Activated gamma-delta T cell (primary cell): ENCODE data around the gene TMEM63A.

Source experiments
- DNase-seq: peaks from one replicate; lab custom pipeline; 2025; lab: John Stamatoyannopoulos, UW

TMEM63A gene

GRCh38 chr1:225885336-225885735, 3.2 kb upstream of the TMEM63A start:
- DNase-seq: no peak

DNA sequence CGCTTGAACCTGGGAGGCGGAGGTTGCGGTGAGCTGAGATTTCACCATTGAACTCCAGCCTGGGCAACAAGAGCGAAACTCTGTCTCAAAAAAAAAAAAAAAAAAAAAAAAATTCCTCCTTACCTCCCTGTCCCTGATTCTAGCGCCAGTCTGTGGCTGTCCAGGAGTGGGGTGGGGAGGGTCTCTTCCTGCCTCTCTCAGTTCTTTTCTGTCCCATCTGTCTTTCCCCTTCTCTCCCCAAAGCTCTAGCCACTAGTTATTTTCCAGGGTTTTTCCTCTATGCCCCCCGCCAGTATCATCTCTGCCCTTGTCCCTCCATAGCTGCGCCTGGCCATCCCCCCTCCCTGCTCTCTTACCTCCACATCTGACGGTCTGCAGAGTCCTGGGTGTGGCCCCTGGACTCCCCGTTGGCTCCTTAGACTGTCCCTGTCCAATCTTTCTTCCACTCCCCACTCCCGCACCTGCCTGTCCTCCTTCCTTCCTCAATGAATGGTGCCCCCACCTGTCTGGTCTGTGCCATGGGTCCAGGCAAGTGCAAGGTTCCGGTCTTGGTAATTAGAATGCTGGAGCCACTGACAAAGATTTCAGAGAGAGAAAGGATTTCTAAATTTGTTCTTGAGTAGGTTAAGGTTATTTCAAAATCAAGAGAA, 1.6 kb upstream of the TMEM63A start:
- no peak for DNase-seq

DNA sequence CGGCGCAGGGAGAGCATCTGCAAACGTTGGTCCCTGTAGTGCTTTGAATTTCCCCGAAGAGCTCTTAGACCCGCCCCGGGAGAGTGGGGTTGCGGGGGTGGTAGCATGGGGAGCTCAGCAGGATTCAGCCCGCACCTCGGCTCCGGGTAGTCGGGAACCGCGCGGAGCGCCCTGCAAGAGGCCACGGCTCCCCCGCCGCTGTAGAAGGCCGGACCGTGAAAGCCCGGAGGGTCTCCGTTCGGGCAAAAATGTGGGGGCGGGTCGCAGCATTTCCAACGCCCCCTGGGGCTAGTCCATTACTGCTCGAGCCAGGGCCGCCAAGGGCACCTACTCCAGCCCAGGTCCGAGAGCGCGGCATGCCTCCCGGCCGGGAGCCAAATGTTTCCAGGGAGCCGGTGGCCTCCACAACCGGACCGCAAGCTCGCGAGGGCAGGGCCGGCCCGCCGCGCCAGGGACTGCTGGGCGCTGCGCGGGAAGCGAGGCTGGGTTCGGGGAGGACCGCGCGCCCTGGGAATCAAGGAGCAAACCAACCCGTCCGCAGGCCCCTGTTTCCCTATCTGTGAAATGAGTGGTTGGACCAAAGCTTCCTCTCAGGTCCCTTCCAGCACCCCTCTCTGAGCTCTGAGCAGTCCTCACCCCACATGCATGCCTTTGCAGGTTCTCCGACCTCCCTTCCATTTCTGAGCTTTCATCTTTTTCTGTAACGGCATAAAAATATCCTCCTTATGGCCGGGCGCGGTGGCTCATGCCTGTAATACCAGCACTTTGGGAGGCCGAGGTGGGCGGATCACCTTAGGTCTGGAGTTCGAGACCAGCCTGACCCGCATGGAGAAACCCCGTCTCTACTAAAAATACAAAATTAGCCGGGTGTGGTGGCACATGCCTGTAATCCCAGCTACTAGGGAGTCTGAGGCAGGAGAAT, 775 bp upstream of the TMEM63A start:
- DNase-seq: no peak

- no peak for DNase-seq
These were observed 860 bp downstream of the TMEM63A start for GRCh38 chr1:225881081-225881958.

GRCh38 chr1:225880636-225881035, 1.5 kb downstream of the TMEM63A start:
- no peak for DNase-seq

GRCh38 chr1:225880222-225880588, 2.0 kb downstream of the TMEM63A start:
- DNase-seq: no peak

DNA sequence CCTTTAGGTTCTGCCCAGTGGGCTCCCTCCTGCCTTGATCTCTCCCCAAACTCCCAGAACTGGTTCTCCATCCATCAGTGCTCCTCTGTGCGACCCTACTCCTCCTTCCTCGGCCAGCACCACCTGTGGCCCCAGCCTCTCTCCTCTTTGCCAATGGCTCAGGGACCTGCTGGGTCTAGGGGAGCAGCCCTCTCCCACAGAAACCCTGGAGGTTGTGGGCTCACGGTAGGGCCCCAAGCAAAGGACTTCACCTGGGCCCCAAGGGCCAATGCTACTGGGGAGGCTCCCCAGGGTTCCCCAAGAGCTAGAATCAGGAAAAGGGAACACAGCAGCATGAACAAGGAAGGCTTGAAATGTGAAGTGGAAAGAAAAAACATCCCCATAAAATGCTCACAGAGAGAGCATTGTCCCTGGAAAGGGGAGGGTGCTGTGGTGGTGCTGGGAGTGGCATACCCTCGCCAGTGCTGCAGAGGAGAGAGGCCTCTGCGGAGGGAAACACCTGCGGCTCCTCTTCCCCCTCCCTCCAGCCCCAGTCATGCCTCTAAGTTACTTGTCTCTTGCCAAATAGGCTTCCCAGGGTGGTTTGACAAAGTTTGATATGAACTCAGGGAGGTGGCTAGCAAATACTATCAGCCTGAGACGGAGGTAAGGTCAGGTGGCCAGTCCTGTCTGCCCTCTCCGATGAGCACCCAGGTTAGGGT, 2.5 kb downstream of the TMEM63A start:
- no peak for DNase-seq

DNA sequence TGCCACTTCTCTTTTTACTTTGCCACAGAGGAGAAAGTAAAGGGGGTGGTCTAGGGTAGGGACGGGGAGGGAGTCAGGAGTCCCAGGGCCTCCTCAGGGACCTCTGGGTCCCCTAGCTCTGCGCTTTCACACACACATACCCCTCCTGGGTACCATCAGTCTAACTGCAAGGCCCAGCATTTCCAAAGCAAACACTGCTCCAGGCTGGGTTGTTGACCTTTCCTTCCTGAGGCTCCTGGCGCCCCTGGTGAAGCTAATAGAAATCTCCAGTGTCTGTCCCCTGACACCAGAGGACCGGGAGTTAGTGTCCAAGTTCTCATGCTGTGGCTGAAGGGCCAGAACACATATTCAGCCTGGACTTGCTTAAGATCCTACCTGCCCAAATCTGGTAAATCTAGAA, 3.9 kb downstream of the TMEM63A start:
- DNase-seq: no peak

DNA sequence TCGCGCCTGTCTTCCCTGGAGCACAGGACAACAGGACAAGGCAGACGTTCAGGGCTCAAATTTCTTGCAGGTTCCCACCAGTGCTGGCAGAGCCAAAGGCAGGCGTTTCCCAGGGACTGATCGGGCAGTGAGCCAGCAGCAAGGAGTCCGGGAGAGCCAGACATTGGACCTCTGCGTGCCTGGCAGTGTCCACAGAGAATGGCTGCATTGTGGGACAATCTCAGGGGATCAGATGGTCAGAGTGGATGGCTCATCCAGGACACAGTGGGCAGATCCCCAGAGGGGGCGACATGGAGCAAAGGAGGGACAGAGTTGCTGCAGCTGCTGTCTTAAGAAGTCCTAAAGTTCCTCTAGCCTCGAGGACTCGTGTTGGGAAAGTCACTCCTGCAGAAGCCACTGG, 4.6 kb downstream of the TMEM63A start:
- DNase-seq: no peak

GRCh38 chr1:225876900-225877510, 5.2 kb downstream of the TMEM63A start:
- DNase-seq: no peak

DNA sequence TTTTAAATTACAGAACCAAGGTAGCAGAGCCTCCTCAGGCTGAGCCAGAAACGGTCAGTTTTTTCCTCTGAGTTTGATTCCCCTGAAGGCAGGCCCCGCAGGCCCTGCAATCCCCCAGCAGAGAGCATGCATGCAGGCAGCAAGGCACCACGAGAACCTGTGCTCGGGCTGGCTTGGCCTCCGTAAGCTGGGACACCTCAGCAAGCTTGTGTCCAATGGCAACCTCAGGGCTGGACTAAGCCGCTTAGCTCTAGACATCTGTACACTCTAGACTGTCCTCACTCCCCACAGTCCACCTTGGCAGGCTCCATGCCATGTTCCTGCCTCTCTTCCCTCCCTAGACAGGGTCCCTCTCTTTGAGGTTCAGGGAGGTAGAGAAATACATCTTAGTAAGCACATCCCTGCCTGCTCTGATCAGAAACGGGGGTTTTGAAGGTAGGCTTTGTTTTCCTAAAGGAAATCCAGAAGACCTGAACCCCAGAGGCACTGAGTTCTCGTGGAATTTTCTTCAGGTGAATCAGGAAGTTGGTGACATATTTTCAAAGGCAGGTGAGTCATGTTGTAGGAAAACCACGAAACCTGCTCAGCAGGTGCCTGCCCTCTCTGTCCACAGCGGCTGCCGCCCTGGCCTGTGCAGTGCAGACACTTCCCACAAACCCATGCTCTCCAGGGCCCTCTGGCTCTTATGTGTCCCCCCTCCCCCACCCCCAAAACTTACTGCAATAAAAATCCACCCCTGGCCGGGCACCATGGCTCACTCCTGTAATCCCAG, 7.0 kb downstream of the TMEM63A start:
- no peak for DNase-seq

- no peak for DNase-seq
These were observed 7.7 kb downstream of the TMEM63A start for GRCh38 chr1:225874431-225874830.

DNA sequence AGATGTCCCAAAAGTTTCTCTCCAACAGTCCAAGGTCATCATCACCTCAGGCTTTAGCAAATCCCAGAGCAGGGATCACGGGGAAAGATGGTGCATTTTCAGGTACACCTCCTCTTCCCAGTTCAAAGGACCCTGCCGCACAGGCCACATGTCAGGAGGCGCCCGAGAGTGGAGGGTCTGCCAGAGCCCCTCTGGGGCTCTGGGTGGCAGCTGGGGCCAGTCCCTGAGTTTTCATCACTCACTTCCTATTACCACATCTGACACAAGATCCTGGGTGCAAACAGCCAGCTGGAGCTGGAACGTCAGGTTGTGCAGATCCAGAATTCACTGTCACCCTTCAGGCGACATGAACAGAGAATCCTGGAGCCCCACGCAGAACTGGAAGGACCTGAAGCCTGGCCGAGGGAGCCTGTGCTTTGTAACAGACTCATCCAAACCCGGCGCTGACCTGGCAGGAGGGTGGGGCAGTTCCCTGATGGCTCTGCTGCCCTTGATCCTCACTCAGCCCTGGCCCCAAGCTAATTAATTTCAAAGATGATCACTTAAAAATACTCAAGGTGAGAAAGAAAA, 8.8 kb downstream of the TMEM63A start:
- no peak for DNase-seq

DNA sequence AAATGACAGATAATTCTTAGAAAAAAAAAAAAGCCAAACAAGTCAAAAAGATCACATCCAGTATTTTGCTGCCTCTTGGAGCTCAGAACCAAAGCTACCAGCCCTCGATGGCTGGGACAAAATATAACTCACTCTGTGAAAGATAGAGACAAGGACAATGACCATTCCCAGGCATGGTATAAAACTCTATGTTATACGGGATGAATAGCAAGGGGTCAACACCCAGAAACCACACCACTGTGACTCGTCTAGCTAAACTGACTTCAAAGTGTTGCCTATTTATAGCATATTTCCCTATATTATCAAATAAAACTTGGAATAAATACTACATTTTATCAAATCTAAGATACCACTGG, 10.1 kb downstream of the TMEM63A start:
- DNase-seq: no peak

GRCh38 chr1:225871359-225872074, 10.7 kb downstream of the TMEM63A start:
- DNase-seq: no peak

DNA sequence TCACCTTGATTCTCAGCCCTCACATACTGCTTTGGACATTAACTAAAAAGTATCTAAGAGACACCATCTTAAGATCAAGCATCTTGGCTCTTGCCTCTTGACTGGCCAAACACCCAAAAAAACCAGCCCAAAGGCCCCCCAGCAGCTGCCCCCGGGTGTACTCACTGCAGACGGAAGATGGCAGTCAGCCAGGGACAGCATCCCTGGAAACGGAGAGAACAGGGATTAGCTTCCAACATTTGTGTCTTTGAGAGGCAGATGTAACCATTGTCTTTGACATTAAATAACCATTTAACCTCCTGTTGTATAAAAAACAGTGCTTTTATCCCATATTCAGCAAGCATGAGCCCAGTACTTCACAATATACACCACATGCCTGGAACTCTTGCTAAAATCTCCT, 11.3 kb downstream of the TMEM63A start:
- no peak for DNase-seq

GRCh38 chr1:225868631-225869330, 13.4 kb downstream of the TMEM63A start:
- no peak for DNase-seq

DNA sequence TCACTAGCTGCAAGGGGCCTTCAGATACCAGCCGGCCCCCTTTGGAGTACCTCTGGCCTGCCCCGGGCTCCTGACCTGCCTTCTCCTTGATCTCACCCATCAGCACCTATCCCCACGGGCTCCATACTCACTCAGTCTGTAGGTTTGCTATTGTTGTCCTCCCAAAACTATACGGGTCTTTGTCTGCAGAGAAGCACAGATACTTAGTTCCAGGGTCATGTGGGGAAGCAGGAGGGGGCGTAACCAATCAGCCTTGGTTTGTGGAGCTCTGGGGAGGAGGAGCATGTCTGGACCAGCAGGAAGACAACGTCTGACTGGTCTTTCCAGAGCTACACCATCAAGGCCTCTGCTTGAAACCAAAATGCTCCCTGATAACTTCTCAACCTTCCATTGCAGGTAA, 15.2 kb downstream of the TMEM63A start:
- DNase-seq: no peak
